Heart right ventricle (tissue), 16 donors: ENCODE measurements around the gene NRXN3. TPM values are rescaled to one million over a fixed set of nuclear protein-coding genes. Genes with fewer than 3 reads are reported as not detected.

Source experiments
- ATAC-seq, 8 donors: fragments of 200-7000 bp; cut with Tn5 transposase; one replicate each; pipeline ENCODE4 v1.9.1; 2020; ENCODE audit warnings: mild to moderate bottlenecking in 8 of 8, moderate library complexity in 8 of 8, moderate number of reproducible peaks in 1 of 8
- DNase-seq, 2 donors: peaks; one replicate each; pipeline ENCODE4 v3.0.0-alpha.2; 2020
- H3K27ac ChIP-seq, 10 donors: fragments of 200-600 bp; sonication (generic) in 2 of 10; one replicate each; pipeline versions ENCODE4 v1.5.0 to v1.8.0; 2020 to 2022; ENCODE audit warnings: mild to moderate bottlenecking in 3 of 10
- H3K27me3 ChIP-seq, 7 donors: fragments of 200-600 bp; one replicate each; pipeline ENCODE4 v1.8.0; 2021 to 2022; ENCODE audit warnings: mild to moderate bottlenecking in 2 of 7
- H3K36me3 ChIP-seq, 9 donors: fragments of 200-600 bp; sonication (generic) in 1 of 9; one replicate each; pipeline versions ENCODE4 v1.5.0 to v1.8.0; 2020 to 2022; ENCODE audit warnings: mild to moderate bottlenecking in 2 of 9
- H3K4me1 ChIP-seq, 9 donors: fragments of 200-600 bp; sonication (generic) in 1 of 9; one replicate each; pipeline versions ENCODE4 v1.5.0 to v1.8.0; 2020 to 2022; ENCODE audit warnings: mild to moderate bottlenecking in 4 of 9
- H3K4me3 ChIP-seq, 10 donors: fragments of 200-600 bp; sonication (generic) in 2 of 10; one replicate each; pipeline versions ENCODE4 v1.5.0 to v1.8.0; 2020 to 2022; ENCODE audit warnings: mild to moderate bottlenecking in 7 of 10, moderate library complexity in 2 of 10
- H3K9me3 ChIP-seq, 11 donors: fragments of 200-600 bp in 10 of 11; sonication (generic) in 2 of 11; one replicate each; pipeline versions ENCODE4 v1.5.0 to v1.8.0; 2013 to 2022; ENCODE audit warnings: mild to moderate bottlenecking in 2 of 11, control low read depth in 1 of 11, moderate library complexity in 1 of 11
- CTCF ChIP-seq, 9 donors: fragments of 200-600 bp; sonication (generic) in 2 of 9; IDR thresholded peaks; one replicate each; pipeline versions ENCODE4 v1.5.0 to v1.8.0; 2021 to 2022; ENCODE audit warnings: antibody characterized with exemption in 9 of 9, mild to moderate bottlenecking in 5 of 9, moderate library complexity in 1 of 9
- WGBS, 2 donors: extraction: QIAGEN DNeasy Blood & Tissue Kit; methylation state at CpG; one replicate each; pipeline ENCODE4 v1.1.7; 2013; ENCODE audit warnings: inconsistent platforms in 1 of 2; 5-methylcytosine and 5-hydroxymethylcytosine counted together
- intact Hi-C, 10 donors: fragments of 100-400 bp; cut with DNase I; formaldehyde crosslinking; loops; one replicate each; pipeline versions ENCODE4 v1.11.1 to v1.14.2; 2022
- polyA plus RNA-seq, 2 donors: library from polyadenylated mRNA; stranded (reverse); fragments of 200-250 nt; gene quantifications; one replicate each; pipeline ENCODE4 v1.2.3, GENCODE V29; 2013
- total RNA-seq, 10 donors: library from RNA; stranded (reverse); fragmentation: NEBNext Ultra II Directional in 3 of 10; extraction: Animal tissue kit (Norgen Biotek cat#: 25700) in 3 of 10; gene quantifications; one replicate each; pipeline versions ENCODE4 v1.2.1 to v1.2.4, GENCODE V29; 2021 to 2023
- donor health status: Arrhythmogenic right ventricular cardiomyopathy.
- donor health status: ischemic (EF 13 %, LVEDD 7.1; RV severe dilation, severe dysfunction).
- donor health status: healthy with polysubstance abuse.
- donor health status: DM: no; HTN: yes; CAD: no.
- donor health status: DM: no; HTN: no; CAD: no.
- donor health status: ischemic (EF 25% LVEDD 6.9; RV normal size, moderate dysfunction).
- donor health status: ischemic (EF 25% LVEDD 5.7; RV mildly dilated, moderate dysfunction).
- donor health status: healthy.
- donor health status: DM: yes; HTN: yes; CAD: no.
- donor health status: Ischemic cardiomyopathy.
- donor health status: ischemic (EF 35%, LVEDD 5.7; RV mildly dilated, moderate dysfunction).
- donor health status: nonischemic (EF 11% LVEDD 7.7; RV severe dilation, severe dysfunction).
- donor health status: DM: yes; HTN: yes; CAD: no.
- donor health status: PGD.
- donor health status: ischemic (EF 29% LVEDD 5.4; RV normal size, mild dysfunction).
- donor health status: nonischemic (EF 23%, LVEDD 6.1; RV moderate dilation, normal function).

Gene NRXN3
- total and polyA plus RNA-seq, 12 donors, result 0.23 to 1.8 (median 0.87) TPM

GRCh38 chr14:78403278-78403815 lies 233.2 kb downstream of the NRXN3 start:
- Histone ChIP-seq H3K27ac (no peak overlapping the region), H3K4me3 (no peak overlapping the region), H3K9me3 (no peaks in the 10 kb centered on the region), H3K36me3 (no peaks in the 10 kb centered on the region), H3K27me3 (peaks cover 0 to 24% (median 5%) of the 10 kb centered on the region in 7 donors), H3K4me1 (no peaks in the 10 kb centered on the region)
- 10 to 17% methylated on average over 8 of the region's 8 CpGs for WGBS, 2 donors
- intact Hi-C loops, result no loop called here
- no peak for TF ChIP-seq CTCF (IDR thresholded peaks at IDR 0.05)
- no peak for DNase-seq
- no peak for ATAC-seq

DNA sequence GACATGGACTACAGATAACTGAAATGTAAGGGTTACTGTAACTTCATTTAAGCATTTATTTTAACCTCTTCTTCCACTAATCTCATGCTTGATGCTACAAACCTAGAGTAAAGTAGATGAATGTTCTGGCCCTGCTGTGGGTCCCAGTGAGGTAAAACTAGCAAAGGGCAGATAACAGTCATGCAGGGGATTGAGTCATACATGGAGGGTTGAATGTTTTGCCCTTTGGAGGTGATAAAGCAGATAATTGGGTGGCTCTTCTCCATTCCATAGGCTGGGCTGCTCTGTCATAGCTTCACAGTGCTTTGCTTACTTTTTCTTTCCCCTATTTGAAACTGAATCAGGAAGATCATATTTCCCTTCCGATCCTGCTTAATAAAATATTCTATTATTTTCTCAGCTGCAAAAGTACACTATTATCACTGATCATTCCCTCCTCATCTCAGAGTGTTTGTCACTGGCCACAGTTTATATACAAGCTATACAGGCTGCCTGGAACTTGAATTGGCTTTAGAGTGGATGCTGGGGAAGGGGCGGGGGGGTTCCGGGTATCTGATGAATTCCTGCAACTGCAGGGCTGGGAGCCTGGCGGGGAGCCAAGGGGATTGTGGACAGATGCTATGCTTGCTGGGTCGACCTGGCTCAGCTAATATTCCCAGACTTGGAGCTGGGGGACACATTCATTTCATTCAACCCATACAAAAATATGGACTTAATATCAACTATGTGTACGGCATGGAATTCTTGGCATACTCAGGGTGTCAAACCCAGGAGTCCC lies 235.1 kb downstream of the NRXN3 start:
- H3K27me3 ChIP-seq, result peaks cover 0 to 24% (median 3%) of the 10 kb centered on the region in 7 donors
- H3K9me3 ChIP-seq, result peaks cover 0 to 3% (median 0%) of the 10 kb centered on the region in 11 donors
- DNase-seq (no peak), ATAC-seq (no peak)
- intact Hi-C loops, result no loop called here
- no peak overlapping the region for H3K27ac ChIP-seq
- TF ChIP-seq CTCF (IDR thresholded peaks at IDR 0.05), result no peak
- no peaks in the 10 kb centered on the region for H3K4me1 ChIP-seq
- no peak overlapping the region for H3K4me3 ChIP-seq
- H3K36me3 ChIP-seq, result no peaks in the 10 kb centered on the region
- 56 to 62% methylated on average over 6 of the region's 6 CpGs for WGBS, 2 donors

GRCh38 chr14:78412475-78412874 lies 242.3 kb downstream of the NRXN3 start:
- H3K27ac ChIP-seq, result no peak overlapping the region
- DNase-seq (no peak), ATAC-seq (no peak)
- no peak overlapping the region for H3K4me3 ChIP-seq
- H3K27me3 ChIP-seq, result peaks cover 0 to 3% (median 0%) of the 10 kb centered on the region in 7 donors
- H3K36me3 ChIP-seq, result no peaks in the 10 kb centered on the region
- WGBS, 2 donors, result 87 to 88% methylated on average over 3 of the region's 3 CpGs
- H3K4me1 ChIP-seq, result no peaks in the 10 kb centered on the region
- peaks cover 0 to 3% (median 0%) of the 10 kb centered on the region in 11 donors for H3K9me3 ChIP-seq
- intact Hi-C loops, result no loop called here
- no peak for TF ChIP-seq CTCF (IDR thresholded peaks at IDR 0.05)

DNA sequence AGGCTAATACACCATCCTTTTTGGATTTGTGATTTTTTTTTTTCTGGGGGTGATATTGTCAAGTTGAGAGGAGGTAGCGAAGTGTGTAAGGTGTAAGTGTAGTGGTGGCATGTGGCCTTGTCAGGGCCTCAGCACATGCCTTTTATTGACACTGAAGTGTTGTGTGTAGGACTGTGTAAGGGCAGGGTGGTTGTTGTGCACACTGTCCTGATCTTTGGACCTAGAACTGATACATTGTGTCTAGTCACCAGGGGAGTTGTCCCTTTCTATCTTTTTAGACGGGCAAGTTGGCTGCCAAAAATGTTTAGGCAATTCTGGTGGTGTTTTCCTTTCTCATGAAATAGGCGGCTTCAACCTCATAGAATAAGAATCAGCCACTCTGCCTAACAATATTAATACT lies 244.0 kb downstream of the NRXN3 start:
- DNase-seq (no peak), ATAC-seq (no peak)
- Histone ChIP-seq H3K36me3 (no peaks in the 10 kb centered on the region), H3K27me3 (no peaks in the 10 kb centered on the region), H3K9me3 (peaks cover 0 to 3% (median 0%) of the 10 kb centered on the region in 11 donors), H3K4me3 (no peak overlapping the region), H3K27ac (no peak overlapping the region), H3K4me1 (no peaks in the 10 kb centered on the region)
- 68 to 74% methylated on average over 3 of the region's 3 CpGs for WGBS, 2 donors
- no peak for TF ChIP-seq CTCF (IDR thresholded peaks at IDR 0.05)
- intact Hi-C loops, result no loop called here
